ENCODE results near the gene CLSTN3.

DNA sequence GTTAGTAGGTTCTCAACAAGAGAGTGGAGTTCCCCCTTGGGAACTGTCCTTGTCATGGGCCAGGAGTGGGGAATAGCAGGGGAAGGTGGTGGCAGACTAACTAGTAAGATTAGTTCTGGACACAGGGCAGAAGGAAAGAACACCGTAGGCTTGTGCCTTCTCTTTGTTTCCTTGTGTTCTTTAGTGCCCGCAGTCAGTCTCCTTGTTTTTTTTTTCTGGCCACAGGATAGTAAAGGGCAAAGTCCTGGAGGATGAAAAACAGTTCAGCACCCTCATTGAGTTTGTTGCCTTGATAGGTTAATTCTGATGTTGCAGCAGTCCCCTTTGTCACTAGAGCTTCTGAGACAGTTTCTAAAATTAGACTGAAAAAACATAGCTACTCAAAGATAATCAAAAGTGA, 67.7 kb downstream of the CLSTN3 start:
- TF ChIP-seq POLR2A (IDR thresholded peaks at IDR 0.05; ENCODE audit: low read depth, low read length): no peak
- TF ChIP-seq, protein P1, sequence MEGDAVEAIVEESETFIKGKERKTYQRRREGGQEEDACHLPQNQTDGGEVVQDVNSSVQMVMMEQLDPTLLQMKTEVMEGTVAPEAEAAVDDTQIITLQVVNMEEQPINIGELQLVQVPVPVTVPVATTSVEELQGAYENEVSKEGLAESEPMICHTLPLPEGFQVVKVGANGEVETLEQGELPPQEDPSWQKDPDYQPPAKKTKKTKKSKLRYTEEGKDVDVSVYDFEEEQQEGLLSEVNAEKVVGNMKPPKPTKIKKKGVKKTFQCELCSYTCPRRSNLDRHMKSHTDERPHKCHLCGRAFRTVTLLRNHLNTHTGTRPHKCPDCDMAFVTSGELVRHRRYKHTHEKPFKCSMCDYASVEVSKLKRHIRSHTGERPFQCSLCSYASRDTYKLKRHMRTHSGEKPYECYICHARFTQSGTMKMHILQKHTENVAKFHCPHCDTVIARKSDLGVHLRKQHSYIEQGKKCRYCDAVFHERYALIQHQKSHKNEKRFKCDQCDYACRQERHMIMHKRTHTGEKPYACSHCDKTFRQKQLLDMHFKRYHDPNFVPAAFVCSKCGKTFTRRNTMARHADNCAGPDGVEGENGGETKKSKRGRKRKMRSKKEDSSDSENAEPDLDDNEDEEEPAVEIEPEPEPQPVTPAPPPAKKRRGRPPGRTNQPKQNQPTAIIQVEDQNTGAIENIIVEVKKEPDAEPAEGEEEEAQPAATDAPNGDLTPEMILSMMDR (IDR thresholded peaks at IDR 0.05; ENCODE audit: extremely low read depth in 1 of 2, insufficient read depth in 1 of 2, low read depth in 1 of 2, low read length in 2 of 2): no peak

All from endothelial cell of umbilical vein (primary cell).